ENCODE results near the gene ZSWIM1.
A peak's percentile ranks its signal among the peaks of the same experiment; 100 is the strongest.

The ZSWIM1 gene

DNA sequence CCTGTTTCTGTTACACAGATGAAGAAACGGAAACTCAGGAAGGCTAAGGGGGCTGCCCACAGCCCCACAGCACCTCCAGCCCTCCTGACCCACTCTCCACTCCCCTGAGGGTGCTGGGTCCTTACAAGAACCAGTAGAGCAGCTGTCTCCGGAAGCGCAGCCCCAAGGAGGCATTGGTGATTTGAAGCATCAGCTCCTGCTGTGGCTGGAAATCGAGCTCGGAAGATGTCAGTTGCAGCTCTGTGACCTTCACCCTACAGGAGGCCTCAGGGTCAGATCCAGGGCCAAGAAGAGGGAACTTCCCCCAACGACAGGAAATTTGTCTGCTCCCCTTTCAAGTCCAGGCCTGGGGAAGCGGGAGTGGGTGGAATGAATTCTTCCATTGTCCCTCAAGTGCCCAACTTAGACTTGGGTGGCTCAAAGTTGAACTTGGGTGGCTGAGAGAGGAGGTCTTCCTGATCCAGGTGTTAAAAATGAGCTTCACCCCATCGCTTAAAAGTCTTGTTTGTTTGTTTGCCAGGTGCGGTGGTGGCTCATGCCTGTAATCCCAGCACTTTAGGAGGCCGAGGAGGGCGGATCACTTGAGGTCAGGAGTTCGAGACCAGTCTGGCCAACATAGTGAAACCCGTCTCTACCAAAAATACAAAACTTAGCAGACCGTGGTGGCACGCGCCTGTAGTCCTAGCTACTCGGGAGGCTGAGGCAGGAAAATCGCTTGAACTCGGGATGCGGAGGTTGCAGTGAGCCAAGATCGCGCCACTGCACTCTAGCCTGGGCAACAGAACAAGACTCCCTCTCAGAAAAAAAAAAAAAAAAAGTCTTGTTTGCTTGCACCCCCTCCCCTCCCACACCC lies 29.0 kb downstream of the ZSWIM1 start:
- Histone ChIP-seq H3K27ac (replicated peaks) (peak overlapping the region; percentile 68), H3K27me3 (ENCODE audit: insufficient read depth, poor library complexity, severe bottlenecking) (no peaks in the 10 kb centered on the region), H3K4me3 (replicated peaks; ENCODE audit: insufficient read depth, low read length) (no peak overlapping the region)
- DNase-seq (ENCODE audit: low read depth in 1 of 2, low spot score in 1 of 2): peak in 1 of 2 experiments; percentile 56
- TF ChIP-seq GABPA (IDR thresholded peaks at IDR 0.05; ENCODE audit: low read depth): no peak
- TF ChIP-seq CTCF (IDR thresholded peaks at IDR 0.05; ENCODE audit: insufficient read depth, low read length): no peak
- TF ChIP-seq, protein P1, sequence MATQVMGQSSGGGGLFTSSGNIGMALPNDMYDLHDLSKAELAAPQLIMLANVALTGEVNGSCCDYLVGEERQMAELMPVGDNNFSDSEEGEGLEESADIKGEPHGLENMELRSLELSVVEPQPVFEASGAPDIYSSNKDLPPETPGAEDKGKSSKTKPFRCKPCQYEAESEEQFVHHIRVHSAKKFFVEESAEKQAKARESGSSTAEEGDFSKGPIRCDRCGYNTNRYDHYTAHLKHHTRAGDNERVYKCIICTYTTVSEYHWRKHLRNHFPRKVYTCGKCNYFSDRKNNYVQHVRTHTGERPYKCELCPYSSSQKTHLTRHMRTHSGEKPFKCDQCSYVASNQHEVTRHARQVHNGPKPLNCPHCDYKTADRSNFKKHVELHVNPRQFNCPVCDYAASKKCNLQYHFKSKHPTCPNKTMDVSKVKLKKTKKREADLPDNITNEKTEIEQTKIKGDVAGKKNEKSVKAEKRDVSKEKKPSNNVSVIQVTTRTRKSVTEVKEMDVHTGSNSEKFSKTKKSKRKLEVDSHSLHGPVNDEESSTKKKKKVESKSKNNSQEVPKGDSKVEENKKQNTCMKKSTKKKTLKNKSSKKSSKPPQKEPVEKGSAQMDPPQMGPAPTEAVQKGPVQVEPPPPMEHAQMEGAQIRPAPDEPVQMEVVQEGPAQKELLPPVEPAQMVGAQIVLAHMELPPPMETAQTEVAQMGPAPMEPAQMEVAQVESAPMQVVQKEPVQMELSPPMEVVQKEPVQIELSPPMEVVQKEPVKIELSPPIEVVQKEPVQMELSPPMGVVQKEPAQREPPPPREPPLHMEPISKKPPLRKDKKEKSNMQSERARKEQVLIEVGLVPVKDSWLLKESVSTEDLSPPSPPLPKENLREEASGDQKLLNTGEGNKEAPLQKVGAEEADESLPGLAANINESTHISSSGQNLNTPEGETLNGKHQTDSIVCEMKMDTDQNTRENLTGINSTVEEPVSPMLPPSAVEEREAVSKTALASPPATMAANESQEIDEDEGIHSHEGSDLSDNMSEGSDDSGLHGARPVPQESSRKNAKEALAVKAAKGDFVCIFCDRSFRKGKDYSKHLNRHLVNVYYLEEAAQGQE (IDR thresholded peaks at IDR 0.05; ENCODE audit: insufficient replicate concordance, low read depth): no peak
- TF ChIP-seq POLR2AphosphoS5 (IDR thresholded peaks at IDR 0.05; ENCODE audit: low read depth): no peak

GRCh38 chr20:45910670-45911485 lies 29.9 kb downstream of the ZSWIM1 start:
- Histone ChIP-seq H3K27me3 (ENCODE audit: insufficient read depth, poor library complexity, severe bottlenecking) (no peaks in the 10 kb centered on the region), H3K4me3 (replicated peaks; ENCODE audit: insufficient read depth, low read length) (no peak overlapping the region), H3K27ac (replicated peaks) (peak overlapping the region; percentile 69)
- DNase-seq (ENCODE audit: low read depth in 1 of 2, low spot score in 1 of 2): peak; percentile 96 to 99
- TF ChIP-seq CTCF (IDR thresholded peaks at IDR 0.05; ENCODE audit: insufficient read depth, low read length) (no peak), SPI1 (IDR thresholded peaks at IDR 0.05; ENCODE audit: borderline replicate concordance, low read depth) (no peak)
- TF ChIP-seq, protein P1 (IDR thresholded peaks at IDR 0.05; ENCODE audit: insufficient replicate concordance, low read depth): no peak

GRCh38 chr20:45911486-45912343 lies 30.7 kb downstream of the ZSWIM1 start, which contains the start of gene PLTP:
Gene PLTP, minus strand, starts transcription at chr20:45912155. Its CDS starts 703 bp downstream, at chr20:45911452.
- H3K27me3 ChIP-seq (ENCODE audit: insufficient read depth, poor library complexity, severe bottlenecking): no peaks in the 10 kb centered on the region
- TF ChIP-seq, protein P1 (IDR thresholded peaks at IDR 0.05; ENCODE audit: insufficient replicate concordance, low read depth): no peak
- TF ChIP-seq CTCF (IDR thresholded peaks at IDR 0.05; ENCODE audit: insufficient read depth, low read length) (no peak), GABPA (IDR thresholded peaks at IDR 0.05; ENCODE audit: low read depth) (no peak), SPI1 (IDR thresholded peaks at IDR 0.05; ENCODE audit: borderline replicate concordance, low read depth) (no peak), POLR2AphosphoS5 (IDR thresholded peaks at IDR 0.05; ENCODE audit: low read depth) (no peak)

More at GRCh38 chr20:45911486-45912343, 30.7 kb downstream of the ZSWIM1 start, which contains the start of gene PLTP:
- Histone ChIP-seq H3K4me3 (replicated peaks; ENCODE audit: insufficient read depth, low read length) (no peak within 1 kb of the TSS), H3K27ac (replicated peaks) (peak within 1 kb of the TSS; percentile 69)
- DNase-seq (ENCODE audit: low read depth in 1 of 2, low spot score in 1 of 2): no peak

Data from HL-60 (cell line).